Activated CD8-positive, alpha-beta memory T cell treated with anti-CD3 and anti-CD28 coated beads, Interleukin-2, amount 50 U/mL, for 1 hour (primary cell): Measurements from ENCODE around the gene EGFR.

Experiments used
- DNase-seq: peaks from one replicate; pipeline ENCODE4 v3.0.0-alpha.2; 2020; ENCODE audit errors: extremely low read depth

EGFR gene

GRCh38 chr7:55212176-55212575 is 193.4 kb downstream of the EGFR start:
- DNase-seq: no peak

GRCh38 chr7:55212838-55213237 is 194.0 kb downstream of the EGFR start:
- DNase-seq: no peak

- DNase-seq: no peak
These were observed 195.9 kb downstream of the EGFR start for GRCh38 chr7:55214707-55215106.

GRCh38 chr7:55223023-55223422 is 204.2 kb downstream of the EGFR start:
- DNase-seq: no peak

- no peak for DNase-seq
These were observed 205.3 kb downstream of the EGFR start for GRCh38 chr7:55224111-55224510.

DNA sequence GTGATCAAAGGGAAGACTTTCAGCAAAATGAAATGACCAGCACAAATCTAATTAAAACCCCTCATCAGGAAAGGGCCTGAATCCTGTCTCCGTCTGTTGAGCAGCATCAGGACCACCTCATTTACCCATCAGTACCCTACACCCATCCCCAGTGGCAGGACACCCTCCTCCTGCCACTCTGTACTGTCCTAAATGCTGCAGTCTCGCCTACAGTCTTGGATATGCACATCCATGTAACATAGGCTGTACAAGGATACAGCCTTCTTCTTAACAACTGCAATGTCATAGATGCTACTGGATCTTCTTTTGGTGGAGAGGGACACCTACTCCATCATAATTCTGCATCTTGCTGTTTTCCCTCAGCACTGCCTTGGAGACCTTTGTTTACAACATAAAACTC is 206.0 kb downstream of the EGFR start:
- no peak for DNase-seq

DNA sequence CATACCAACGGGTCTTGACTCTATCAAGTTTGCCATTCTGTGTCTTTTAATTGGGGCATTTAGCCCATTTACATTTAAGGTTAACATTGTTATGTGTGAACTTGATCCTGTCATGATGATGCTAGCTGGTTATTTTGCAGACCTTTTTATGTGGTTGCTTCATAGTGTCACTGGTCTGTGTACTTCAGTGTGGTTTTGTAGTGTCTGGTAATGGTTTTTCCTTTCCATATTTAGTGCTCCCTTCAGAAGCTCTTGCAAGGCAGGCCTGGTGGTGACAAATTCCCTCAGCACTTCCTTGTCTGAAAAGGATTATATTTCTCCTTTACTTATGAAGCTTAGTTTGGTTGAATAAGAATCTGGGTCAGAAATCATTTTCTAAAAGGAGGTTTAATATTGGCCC is 211.2 kb downstream of the EGFR start:
- no peak for DNase-seq

DNA sequence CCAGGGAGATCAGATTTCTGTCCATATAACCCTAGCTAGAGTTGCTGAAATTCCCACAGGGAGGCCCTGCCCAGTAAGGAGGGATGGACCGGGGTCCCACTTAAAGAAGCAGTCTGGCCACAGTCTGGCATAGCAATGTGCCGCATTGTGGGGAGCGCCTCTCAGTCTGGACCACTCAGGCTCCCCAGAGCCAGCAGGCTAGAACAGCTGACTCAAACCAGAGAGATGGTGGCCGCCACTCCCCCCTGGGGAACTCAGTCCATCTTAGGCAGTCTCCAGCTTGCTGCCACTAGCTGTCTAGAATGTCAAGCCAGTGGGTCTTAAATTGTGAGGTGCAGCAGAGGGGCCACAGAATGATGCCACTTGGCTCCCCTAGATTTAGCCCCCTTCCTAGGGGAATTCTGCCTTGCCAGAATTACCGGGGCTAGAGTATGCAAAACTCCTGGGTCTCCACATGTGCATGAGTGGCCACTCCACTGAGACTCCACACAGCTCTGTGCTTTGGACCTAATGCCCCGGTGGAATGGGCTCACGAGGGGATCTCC is 213.0 kb downstream of the EGFR start:
- DNase-seq: no peak

DNA sequence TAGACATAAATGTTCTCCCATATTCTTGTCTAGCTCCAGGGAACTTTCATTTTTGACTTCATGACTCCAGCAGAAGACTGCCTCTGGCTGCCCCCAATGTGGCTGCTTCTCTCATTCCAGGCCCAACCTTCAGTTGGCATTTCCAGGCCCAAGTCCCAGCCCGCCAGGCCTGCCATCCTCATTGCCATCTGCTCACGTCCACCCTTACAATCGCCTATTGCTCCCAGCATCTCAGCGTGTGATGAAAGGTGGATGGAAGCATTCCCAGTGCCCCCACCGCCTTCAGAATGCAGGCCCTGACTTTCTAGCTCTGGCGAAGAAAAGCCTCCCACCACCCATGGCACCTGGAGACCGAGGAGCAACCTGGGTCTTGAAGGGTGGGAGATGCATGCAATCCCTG is 214.2 kb downstream of the EGFR start:
- DNase-seq: no peak

- DNase-seq: no peak
These were observed 215.6 kb downstream of the EGFR start for GRCh38 chr7:55234408-55234807.

- DNase-seq: no peak
These were observed 216.3 kb downstream of the EGFR start for GRCh38 chr7:55235115-55235514.

DNA sequence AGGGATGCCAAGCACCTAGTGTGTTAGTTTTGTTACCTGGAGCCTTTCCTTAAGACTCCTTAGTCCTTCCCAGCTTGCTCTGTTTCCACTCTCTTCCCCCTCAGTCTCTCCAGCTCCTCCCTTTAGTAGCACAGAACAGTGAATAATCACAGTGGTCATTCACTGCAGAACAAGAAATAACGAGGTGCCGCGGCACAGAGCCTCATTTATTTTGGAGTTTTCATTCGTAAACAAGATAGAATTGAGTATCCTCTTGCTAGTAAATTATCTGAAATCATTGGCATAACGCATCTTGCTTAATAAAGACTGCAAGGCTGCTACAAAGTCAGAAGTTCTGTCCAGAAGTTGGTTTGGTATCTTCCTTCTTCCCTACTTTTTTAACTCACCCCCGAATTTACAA is 217.0 kb downstream of the EGFR start:
- DNase-seq: no peak

- no peak for DNase-seq
These were observed 217.7 kb downstream of the EGFR start for GRCh38 chr7:55236476-55236875.

DNA sequence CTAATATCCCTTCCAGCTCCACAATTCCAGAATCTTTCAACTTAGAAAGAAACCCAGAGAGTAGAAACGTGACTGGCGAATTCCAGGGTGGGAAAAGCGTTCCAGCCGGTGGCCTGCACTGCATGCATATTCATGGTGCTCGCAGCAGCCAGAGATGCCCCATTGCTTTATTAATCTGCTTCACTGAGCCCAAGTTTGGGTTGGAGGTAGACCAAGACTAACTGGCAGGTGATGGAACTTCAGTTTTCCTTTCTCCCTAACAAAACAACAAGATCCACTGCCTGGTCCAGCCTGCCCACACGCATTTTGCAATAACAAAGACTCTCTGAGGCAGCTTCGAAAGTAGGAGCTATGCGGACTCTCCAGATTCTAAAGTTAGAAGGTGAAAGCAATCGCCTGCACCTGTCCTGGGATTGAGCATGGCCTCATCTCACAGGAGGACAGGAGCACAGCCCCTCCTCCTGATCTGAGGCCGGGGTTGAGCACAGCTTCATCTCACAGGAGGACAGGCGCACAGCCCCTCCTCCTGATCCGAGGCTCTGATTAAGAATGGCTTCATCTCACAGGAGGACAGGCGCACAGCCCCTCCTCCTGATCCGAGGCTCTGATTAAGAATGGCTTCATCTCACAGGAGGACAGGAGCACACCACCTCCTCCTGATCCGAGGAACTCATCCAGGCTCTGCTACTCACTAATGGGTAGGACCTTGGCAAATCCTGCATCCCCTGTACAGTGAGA is 218.5 kb downstream of the EGFR start:
- no peak for DNase-seq

DNA sequence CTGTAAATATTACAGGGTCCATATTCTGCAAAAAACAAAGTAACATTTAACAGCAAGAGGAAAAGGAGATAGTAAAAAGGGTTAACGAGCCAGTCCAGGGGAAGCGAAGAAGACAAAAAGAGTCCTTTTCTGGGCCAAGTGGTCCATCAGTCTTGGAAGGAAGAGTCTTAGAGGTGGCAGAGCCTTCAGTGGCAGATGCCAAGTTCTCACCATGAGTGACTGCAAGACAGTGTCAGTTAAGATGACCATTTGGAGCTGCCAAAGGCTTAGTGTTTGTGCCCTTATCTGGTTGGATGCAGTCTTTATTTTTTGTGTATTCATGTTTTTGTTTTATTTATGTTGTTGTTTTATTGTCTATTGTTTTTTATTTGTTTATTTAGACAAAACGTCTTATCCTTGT is 220.6 kb downstream of the EGFR start:
- no peak for DNase-seq

DNA sequence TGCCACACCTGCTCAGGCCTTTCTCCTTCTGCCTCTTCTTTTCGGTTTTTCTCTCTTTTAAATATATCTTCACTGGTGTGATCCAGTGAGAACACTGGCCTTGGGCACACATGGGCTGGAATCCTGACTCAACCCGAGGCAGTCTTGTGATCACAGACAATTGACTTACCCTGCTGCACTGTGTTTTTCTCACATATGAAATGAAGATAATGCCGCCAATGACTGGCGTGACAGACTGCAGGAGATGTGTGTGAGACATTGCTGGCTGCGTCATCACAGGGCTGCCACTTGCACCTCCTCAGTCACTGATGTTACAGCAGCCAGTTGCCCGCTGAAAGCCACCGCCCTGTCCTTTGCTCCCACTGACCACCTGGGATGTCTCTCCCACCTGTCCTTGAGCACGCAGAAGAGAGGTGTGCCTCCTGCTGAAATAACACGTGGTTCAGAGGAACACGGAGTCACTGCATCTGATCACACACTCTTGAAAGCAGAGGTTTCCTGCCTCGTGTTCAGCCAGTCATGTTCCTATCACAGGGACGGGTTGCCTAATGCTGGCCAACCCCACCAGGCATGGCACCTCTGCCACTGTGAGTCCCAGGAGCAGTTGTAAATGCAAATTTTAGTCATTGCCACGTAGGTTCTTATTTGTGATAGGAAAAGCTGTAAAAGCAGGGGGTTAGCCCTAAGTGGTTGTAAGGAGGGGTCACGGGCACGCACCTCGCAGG is 221.8 kb downstream of the EGFR start:
- no peak for DNase-seq

DNA sequence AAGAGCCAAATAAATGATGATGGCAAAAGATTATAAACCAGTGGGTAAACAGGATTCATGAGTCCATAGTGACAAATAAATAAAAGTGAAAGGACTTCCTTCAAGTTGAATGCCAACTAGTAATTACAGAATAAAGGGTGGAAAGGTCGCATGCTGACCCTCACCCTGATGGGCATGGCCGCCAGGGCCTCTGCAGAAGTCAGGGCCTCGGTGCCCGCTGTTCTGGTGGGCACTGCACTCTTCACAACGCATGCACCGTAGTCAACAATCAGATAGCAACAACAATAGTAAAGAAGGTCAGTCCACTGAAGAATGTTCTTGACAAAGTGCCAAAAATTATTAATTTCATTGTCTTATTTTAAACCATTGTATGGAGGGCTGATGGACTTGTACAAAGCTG is 223.1 kb downstream of the EGFR start:
- no peak for DNase-seq

DNA sequence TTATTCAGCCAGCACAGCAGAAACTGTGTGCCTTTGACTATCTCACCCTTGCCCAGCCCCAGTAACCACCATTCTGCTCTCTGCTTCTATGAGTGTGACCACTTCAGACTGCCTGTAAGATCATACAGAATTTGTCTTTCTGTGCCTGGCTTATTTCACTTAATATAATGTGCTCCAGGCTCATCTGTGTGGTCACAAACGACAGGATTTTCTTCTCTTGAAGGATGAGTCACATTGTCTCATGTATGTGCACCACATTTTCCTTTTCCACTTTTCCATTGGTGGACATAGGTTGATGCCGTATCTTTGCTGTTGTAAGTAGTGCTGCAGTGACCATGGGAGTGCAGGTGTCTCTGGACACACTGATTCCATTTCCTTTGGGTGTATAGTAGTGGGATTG is 223.8 kb downstream of the EGFR start:
- no peak for DNase-seq

GRCh38 chr7:55244006-55244745 is 225.4 kb downstream of the EGFR start:
- DNase-seq: no peak

DNA sequence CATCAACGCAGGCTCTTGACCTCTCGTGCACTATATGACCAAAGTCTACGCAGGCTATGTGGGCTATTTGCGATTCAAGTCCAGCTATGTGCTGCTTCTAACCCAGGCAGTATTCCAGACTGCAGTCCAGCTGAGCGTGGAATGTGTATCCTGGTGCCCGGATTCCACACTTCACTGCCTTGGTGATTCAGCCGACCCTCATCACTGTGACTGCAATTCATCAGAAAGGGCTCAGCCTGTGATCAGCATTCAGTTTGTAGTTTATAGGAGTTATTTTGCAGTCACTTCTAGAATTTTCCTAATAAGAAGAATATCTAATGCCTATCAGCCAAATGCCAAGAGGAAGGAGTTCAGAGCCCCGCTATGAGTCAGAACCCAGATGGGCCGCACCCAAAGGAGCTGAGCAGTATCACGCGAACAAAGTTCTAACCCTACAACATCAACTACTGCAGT is 226.5 kb downstream of the EGFR start:
- DNase-seq: no peak

- no peak for DNase-seq
These were observed 227.4 kb downstream of the EGFR start for GRCh38 chr7:55246171-55246570.

- DNase-seq: no peak
These were observed 228.6 kb downstream of the EGFR start for GRCh38 chr7:55247428-55247827.

DNA sequence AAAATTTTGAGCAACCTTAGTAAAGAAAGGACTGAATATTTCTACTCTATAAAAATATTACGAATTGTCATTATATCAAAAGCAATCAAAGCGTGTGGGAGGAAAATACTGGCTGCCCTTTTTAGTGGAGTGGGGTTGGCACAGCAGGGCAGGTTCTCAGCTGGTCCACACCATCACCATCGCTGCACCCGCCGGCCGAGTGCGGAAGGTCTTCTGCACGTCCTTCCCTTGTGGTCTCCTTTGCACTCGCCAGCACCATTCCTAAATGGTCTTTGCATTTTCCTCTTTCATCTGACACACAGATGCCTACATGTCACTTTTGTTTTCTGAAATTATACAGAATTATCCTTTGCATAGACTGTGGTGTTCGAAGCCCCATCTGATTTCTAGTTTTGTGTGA is 229.7 kb downstream of the EGFR start:
- DNase-seq: no peak
